Left ventricle myocardium inferior (tissue), 1 donor: Measurements from ENCODE around the gene LCE3C. TPM values are rescaled to one million over a fixed set of nuclear protein-coding genes. Genes with fewer than 3 reads are reported as not detected.

Source experiments
- DNase-seq: peaks from one replicate; pipeline ENCODE4 v3.0.0-alpha.2; 2020
- H3K27ac ChIP-seq: fragments of 200-600 bp; replicated peaks from 2 replicates; pipeline ENCODE4 v1.8.0; 2021
- H3K27me3 ChIP-seq: fragments of 200-600 bp; 2 replicates; pipeline ENCODE4 v1.8.0; 2021; ENCODE audit warnings: low read depth
- H3K36me3 ChIP-seq: fragments of 200-600 bp; 2 replicates; pipeline ENCODE4 v1.8.0; 2021
- H3K4me1 ChIP-seq: fragments of 200-600 bp; 2 replicates; pipeline ENCODE4 v1.8.0; 2021
- H3K4me3 ChIP-seq: fragments of 200-600 bp; 2 replicates; pipeline ENCODE4 v1.8.0; 2021; ENCODE audit warnings: mild to moderate bottlenecking, moderate library complexity
- H3K9me3 ChIP-seq: fragments of 200-600 bp; replicated peaks from 2 replicates; pipeline ENCODE4 v1.8.0; 2021
- intact Hi-C: fragments of 100-400 bp; cut with micrococcal nuclease; formaldehyde crosslinking; loops from one replicate; pipeline ENCODE4 v1.11.0; 2022
- total RNA-seq: library from RNA; stranded (reverse); fragmentation: NEBNext Ultra II Directional; extraction: Animal tissue kit (Norgen Biotek cat#: 25700); gene quantifications from one replicate; pipeline ENCODE4 v1.2.1, GENCODE V29; 2021
- TF ChIP-seq, protein P1 (sequence below): fragments of 200-600 bp; IDR thresholded peaks from 2 replicates; pipeline ENCODE4 v1.8.0; 2021; ENCODE audit warnings: antibody characterized with exemption, mild to moderate bottlenecking, borderline replicate concordance
- donor health status: DM: no; HTN: yes; CAD: no; lungs with severe emphysema.

The LCE3C gene
- total RNA-seq, 1 donor from 2014 or later = not detected

DNA sequence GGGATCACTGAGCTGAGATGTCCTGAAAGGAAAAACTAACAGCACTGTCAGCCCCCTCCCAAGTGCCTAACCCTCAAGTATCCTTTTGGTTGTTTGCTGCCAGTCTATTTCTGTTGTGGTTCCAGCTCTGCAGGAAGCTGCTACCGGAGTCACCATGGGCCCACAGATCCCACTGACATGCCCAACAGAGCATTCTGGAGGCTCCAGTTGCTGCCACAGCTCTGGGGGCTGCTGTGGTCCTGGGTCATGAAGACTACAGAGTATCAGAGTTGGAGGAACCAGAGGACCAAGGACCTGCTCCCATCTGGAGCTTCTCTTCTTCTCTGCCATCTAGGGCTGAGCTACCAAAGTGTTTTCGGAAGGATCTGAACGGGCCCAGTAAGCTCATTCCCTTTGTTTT is 22.0 kb downstream of the LCE3C start:
- DNase-seq = no peak
- Histone ChIP-seq H3K9me3 (peaks cover 38% of the 10 kb centered on the region), H3K4me1 (no peaks in the 10 kb centered on the region), H3K27ac (no peak overlapping the region), H3K27me3 (peaks cover 27% of the 10 kb centered on the region), H3K4me3 (no peak overlapping the region), H3K36me3 (no peaks in the 10 kb centered on the region)
- intact Hi-C loops = no loop called here
- TF ChIP-seq, protein P1, sequence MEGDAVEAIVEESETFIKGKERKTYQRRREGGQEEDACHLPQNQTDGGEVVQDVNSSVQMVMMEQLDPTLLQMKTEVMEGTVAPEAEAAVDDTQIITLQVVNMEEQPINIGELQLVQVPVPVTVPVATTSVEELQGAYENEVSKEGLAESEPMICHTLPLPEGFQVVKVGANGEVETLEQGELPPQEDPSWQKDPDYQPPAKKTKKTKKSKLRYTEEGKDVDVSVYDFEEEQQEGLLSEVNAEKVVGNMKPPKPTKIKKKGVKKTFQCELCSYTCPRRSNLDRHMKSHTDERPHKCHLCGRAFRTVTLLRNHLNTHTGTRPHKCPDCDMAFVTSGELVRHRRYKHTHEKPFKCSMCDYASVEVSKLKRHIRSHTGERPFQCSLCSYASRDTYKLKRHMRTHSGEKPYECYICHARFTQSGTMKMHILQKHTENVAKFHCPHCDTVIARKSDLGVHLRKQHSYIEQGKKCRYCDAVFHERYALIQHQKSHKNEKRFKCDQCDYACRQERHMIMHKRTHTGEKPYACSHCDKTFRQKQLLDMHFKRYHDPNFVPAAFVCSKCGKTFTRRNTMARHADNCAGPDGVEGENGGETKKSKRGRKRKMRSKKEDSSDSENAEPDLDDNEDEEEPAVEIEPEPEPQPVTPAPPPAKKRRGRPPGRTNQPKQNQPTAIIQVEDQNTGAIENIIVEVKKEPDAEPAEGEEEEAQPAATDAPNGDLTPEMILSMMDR = no peak

DNA sequence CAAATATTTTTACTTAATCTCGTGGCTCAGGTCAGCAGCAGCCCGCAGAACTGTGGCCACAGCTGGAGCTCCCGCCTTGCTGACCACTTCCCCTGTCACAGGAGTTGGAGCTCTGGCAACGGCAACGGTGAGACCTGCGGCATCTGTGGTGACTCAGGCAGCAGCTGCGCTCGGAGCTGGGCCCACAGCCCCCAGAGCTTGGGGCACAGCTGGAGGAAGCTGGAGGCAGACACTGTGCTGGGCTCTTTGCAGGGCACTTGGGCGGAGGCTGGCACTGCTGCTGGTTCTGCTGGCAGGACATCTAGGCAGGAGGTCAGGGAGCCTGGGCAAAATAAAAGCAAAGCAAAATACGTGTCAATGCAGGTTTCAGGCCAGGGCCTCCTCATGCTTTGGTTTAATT is 22.8 kb downstream of the LCE3C start, which contains the start of gene LCE3A:
Gene LCE3A (minus strand): TSS at position 301 of the 400 bp plus-strand sequence. CDS start 0 bp downstream, at position 301.
- DNase-seq = no peak
- H3K4me1 ChIP-seq = no peaks in the 10 kb centered on the region
- TF ChIP-seq, protein P1 = no peak

DNA sequence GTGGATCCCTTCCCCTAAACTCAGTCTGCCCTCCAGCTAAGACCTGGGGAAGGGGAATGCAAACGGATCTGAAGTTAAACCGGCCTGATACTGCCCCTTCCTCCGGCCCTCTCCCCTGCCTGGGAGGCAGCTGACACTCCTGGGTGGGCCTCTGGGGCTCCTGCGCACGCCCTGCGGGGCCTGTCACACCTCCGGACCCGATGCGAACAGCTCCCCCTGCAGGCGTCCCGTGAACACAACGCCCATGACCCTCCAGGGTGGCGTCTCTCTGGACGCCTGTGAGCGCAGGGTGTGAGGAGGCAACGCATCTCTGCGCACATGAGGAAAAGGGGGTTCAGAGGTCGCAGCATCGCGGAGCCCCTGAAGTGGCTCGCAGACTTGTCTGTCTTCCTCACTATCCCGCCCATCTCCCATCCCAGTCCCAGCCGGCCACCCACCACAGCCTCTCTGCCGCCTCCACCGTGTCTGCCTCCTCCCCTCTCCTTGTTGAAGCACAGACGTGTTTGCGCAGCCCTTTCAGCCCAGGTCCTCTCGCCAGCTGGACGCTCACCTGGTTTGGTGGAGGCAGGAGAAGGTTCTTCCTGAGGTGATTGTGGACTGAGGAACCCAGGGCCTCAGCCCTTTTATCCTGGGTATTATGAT is 23.3 kb downstream of the LCE3C start:
- Histone ChIP-seq H3K9me3 (peaks cover 26% of the 10 kb centered on the region), H3K27me3 (peaks cover 27% of the 10 kb centered on the region), H3K4me1 (no peaks in the 10 kb centered on the region), H3K4me3 (no peak overlapping the region), H3K27ac (no peak overlapping the region), H3K36me3 (no peaks in the 10 kb centered on the region)
- intact Hi-C loops = no loop called here
- TF ChIP-seq, protein P1 = no peak
- no peak for DNase-seq

More for the DNA sequence above, 22.8 kb downstream of the LCE3C start, which contains the start of gene LCE3A:
- Histone ChIP-seq H3K9me3 (peaks cover 31% of the 10 kb centered on the region), H3K27me3 (peaks cover 27% of the 10 kb centered on the region), H3K36me3 (no peaks in the 10 kb centered on the region), H3K27ac (no peak within 1 kb of the TSS), H3K4me3 (no peak within 1 kb of the TSS)
- intact Hi-C loops = no loop called here

DNA sequence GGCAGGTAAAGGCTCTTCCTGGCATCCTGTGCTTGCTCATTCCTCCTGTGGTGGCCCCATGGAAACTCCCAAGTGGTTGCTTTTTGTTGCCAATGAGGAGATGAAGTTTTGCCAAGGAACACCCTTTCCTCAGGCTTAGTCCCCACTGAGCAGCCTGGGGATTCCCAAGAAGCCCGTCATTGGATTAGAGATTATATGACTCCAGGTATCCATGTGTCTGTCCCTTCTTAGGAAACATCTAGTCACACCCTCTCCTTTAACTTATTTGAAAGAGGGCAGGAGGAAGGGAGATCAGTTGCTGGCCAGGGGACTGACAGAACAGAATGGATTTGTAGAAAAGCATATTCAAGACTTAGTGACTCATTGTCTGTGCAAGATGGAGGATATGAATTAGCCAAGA is 26.7 kb downstream of the LCE3C start:
- TF ChIP-seq, protein P1 = no peak
- Histone ChIP-seq H3K9me3 (peaks cover 16% of the 10 kb centered on the region), H3K27ac (no peak overlapping the region), H3K4me3 (no peak overlapping the region), H3K36me3 (no peaks in the 10 kb centered on the region), H3K27me3 (peaks cover 27% of the 10 kb centered on the region), H3K4me1 (no peaks in the 10 kb centered on the region)
- intact Hi-C loops = no loop called here
- DNase-seq = no peak

DNA sequence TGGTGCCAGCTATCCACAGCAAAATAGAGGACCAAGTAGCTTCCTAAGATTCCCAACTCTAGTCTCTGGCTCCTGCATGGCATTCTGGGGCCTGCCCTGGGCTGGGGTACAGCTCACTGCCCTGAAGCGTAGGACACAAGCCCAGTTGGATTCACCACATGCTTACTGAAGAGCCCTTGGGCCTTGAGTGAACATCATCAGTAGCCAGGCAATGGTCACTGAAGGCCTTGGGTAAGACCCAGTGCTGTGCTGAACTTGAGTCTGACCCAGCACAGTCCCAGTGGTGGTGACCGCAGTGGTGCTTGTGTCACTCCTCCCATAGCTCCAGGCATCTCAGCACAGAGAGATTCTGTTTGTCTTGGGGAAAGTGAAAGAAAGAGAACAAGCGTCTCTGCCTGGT is 30.6 kb downstream of the LCE3C start:
- H3K27me3 ChIP-seq = peaks cover 4% of the 10 kb centered on the region
- no peaks in the 10 kb centered on the region for H3K4me1 ChIP-seq
- intact Hi-C loops = no loop called here
- no peaks in the 10 kb centered on the region for H3K36me3 ChIP-seq
- TF ChIP-seq, protein P1 = no peak
- peaks cover 51% of the 10 kb centered on the region for H3K9me3 ChIP-seq
- H3K27ac ChIP-seq = no peak overlapping the region
- no peak for DNase-seq
- H3K4me3 ChIP-seq = no peak overlapping the region
